ENCODE data around the gene NCAPD3.

- TF ChIP-seq CTCF (conservative IDR thresholded peaks at IDR 0.05), result no peak
- TF ChIP-seq EZH2 (IDR thresholded peaks at IDR 0.05; ENCODE audit: low read depth), result no peak
Measured at GRCh38 chr11:134237557-134237922, 13.8 kb upstream of the NCAPD3 start.
